WTC11 (cell line): ENCODE results near the gene HDGFL3. TPM values are rescaled to one million over a fixed set of nuclear protein-coding genes. Genes with fewer than 3 reads are reported as not detected.

Experiments used
- ATAC-seq: fragments of 200-7000 bp; cut with Tn5 transposase; 2 replicates; pipeline ENCODE4 v1.10.0; 2021; ENCODE audit warnings: mild to moderate bottlenecking, moderate library complexity
- CTCF ChIA-PET: fragments of 300-600 bp; sonication (Branson Sonifier 250); formaldehyde crosslinking; loops from one replicate; lab custom pipeline; 2021; ENCODE audit warnings: antibody characterized with exemption; lab: Charles Lee
- POLR2A ChIA-PET: fragments of 350-600 bp; sonication (Branson Sonifier 250); formaldehyde crosslinking; loops from one replicate; lab custom pipeline; 2021; ENCODE audit warnings: antibody characterized with exemption; lab: Charles Lee
- DNase-seq: peaks from one replicate; pipeline ENCODE4 v3.0.0; 2021; ENCODE audit warnings: low spot score
- H3K27ac Mint-ChIP-seq: 2 replicates; pipeline ENCODE4 v1.8.0; 2021; ENCODE audit warnings: mixed read lengths
- H3K27me3 Mint-ChIP-seq: 2 replicates; pipeline ENCODE4 v1.8.0; 2021; ENCODE audit warnings: low read depth, mild to moderate bottlenecking, moderate library complexity, mixed read lengths
- H3K36me3 Mint-ChIP-seq: 2 replicates; pipeline ENCODE4 v1.8.0; 2021; ENCODE audit warnings: mixed read lengths
- H3K4me1 Mint-ChIP-seq: 2 replicates; pipeline ENCODE4 v1.8.0; 2022; ENCODE audit warnings: mixed read lengths
- H3K4me3 Mint-ChIP-seq: 2 replicates; pipeline ENCODE4 v1.8.0; 2021; ENCODE audit warnings: mild to moderate bottlenecking, moderate library complexity, mixed read lengths
- H3K9me3 Mint-ChIP-seq: 2 replicates; pipeline ENCODE4 v1.8.0; 2021; ENCODE audit warnings: mixed read lengths
- CDX4 ChIP-seq: fragments of 250-450 bp; sonication (Bioruptor Pico); IDR thresholded peaks from 2 replicates; pipeline ENCODE4 v1.9.0; 2021; ENCODE audit warnings: moderate library complexity, mild to moderate bottlenecking, inconsistent platforms, borderline replicate concordance
- E2F1 ChIP-seq: sonication (generic); formaldehyde crosslinking; IDR thresholded peaks from 2 replicates; pipeline ENCODE4 v1.8.0; 2022; ENCODE audit warnings: mild to moderate bottlenecking, missing genetic modification reagents
- E2F4 ChIP-seq: sonication (generic); formaldehyde crosslinking; IDR thresholded peaks from 2 replicates; pipeline ENCODE4 v1.8.1; 2022; ENCODE audit warnings: low read depth, mild to moderate bottlenecking, moderate library complexity, missing genetic modification reagents, borderline replicate concordance
- MXD4 ChIP-seq: fragments of 250-450 bp; sonication (Bioruptor Pico); IDR thresholded peaks from 2 replicates; pipeline ENCODE4 v1.8.0; 2021; ENCODE audit warnings: mild to moderate bottlenecking, moderate library complexity, borderline replicate concordance
- NFE2L1 ChIP-seq: sonication (generic); formaldehyde crosslinking; IDR thresholded peaks from 2 replicates; pipeline ENCODE4 v1.8.1; 2023; ENCODE audit warnings: missing genetic modification reagents
- NR2C2 ChIP-seq: sonication (generic); formaldehyde crosslinking; IDR thresholded peaks from 2 replicates; pipeline ENCODE4 v1.8.0; 2022; ENCODE audit warnings: mild to moderate bottlenecking, missing genetic modification reagents
- SMAD3 ChIP-seq: sonication (generic); formaldehyde crosslinking; IDR thresholded peaks from 2 replicates; pipeline ENCODE4 v1.8.0; 2022; ENCODE audit warnings: missing genetic modification reagents, mild to moderate bottlenecking, borderline replicate concordance
- SMAD4 ChIP-seq: sonication (generic); formaldehyde crosslinking; IDR thresholded peaks from 2 replicates; pipeline ENCODE4 v1.8.0; 2022; ENCODE audit warnings: mild to moderate bottlenecking, missing genetic modification reagents
- USF2 ChIP-seq: sonication (generic); formaldehyde crosslinking; IDR thresholded peaks from 2 replicates; pipeline ENCODE4 v1.8.1; 2023; ENCODE audit warnings: mild to moderate bottlenecking, missing genetic modification reagents, moderate library complexity
- ZNF263 ChIP-seq: sonication (generic); formaldehyde crosslinking; IDR thresholded peaks from 2 replicates; pipeline ENCODE4 v1.8.1; 2022; ENCODE audit warnings: low read depth, mild to moderate bottlenecking, moderate library complexity, missing genetic modification reagents
- ZNF396 ChIP-seq: fragments of 250-450 bp; sonication (Bioruptor Pico); IDR thresholded peaks from 2 replicates; pipeline ENCODE4 v1.8.0; 2021; ENCODE audit warnings: mild to moderate bottlenecking, moderate library complexity, borderline replicate concordance
- total RNA-seq: library from RNA; stranded (reverse); gene quantifications from 3 replicates; pipeline ENCODE4 v1.2.3, GENCODE V29; 2021
- TF ChIP-seq, protein P1 (sequence below): fragments of 250-450 bp; sonication (Bioruptor Pico); conservative IDR thresholded peaks from 2 replicates; pipeline ENCODE4 v1.9.0; 2021; ENCODE audit warnings: mild to moderate bottlenecking
- TF ChIP-seq, protein P2 (sequence below): sonication (generic); formaldehyde crosslinking; IDR thresholded peaks from 2 replicates; pipeline ENCODE4 v1.8.0; 2022; ENCODE audit warnings: missing genetic modification reagents
- TF ChIP-seq, protein P3 (sequence below): sonication (generic); formaldehyde crosslinking; conservative IDR thresholded peaks from 2 replicates; pipeline ENCODE4 v1.8.1; 2022; ENCODE audit warnings: mild to moderate bottlenecking, missing genetic modification reagents

HDGFL3 gene
- total RNA-seq, 1 experiment from 2014 or later: 124 TPM

DNA sequence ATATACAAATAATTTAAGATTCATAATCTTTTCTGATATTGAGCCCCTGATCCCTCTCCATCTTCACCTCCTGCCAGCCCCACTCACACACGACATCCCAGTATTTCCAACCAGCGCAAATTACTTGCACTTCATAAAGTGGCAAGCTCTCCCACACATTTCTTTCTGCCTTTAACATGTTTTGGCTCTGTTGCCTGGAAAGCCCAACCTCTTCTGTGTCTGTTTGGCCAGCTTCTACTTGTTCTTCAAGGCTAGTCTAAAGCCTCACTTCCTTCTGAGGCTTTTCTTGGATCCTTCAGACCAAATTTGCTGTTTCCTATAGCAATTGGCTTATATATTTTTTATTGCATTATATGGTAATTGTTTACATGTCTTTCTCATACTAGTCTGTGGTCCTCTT is 105.3 kb downstream of the HDGFL3 start (continued):
- TF ChIP-seq E2F4 (CRISPR knock-in tag) (no peak), USF2 (CRISPR knock-in tag) (no peak), SMAD4 (CRISPR knock-in tag) (no peak), E2F1 (no peak), ZNF396 (no peak)
- TF ChIP-seq, protein P1, sequence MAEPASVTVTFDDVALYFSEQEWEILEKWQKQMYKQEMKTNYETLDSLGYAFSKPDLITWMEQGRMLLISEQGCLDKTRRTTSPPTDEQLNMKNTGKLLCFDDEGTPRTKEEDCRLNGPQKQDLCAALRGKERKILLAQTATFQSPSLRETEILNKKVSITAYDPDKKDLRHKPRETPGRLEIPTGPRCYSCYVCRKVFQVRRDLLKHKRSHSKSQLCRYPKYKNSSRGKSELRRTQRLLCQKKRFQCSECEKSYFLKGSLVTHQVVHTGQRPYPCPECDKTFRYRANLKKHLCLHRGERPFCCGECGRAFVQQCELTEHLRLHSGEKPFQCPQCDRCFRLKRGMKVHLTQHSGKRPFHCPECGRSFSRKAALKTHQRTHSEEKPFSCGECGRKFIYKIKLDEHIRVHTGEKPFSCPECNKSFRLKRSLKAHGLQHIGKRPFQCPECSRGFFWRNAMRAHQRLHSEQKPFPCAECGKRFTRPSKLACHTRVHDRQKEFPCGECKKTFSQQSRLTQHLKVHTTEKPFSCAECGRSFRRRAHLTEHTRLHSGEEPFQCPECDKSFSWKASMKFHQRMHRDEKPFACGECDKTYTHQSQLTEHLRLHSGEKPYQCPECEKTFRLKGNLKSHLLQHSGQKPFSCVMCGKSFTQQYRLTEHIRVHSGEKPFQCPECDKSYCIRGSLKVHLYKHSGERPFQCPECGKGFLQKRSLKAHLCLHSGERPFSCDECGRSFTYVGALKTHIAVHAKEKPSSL (CRISPR knock-in tag): no peak

DNA sequence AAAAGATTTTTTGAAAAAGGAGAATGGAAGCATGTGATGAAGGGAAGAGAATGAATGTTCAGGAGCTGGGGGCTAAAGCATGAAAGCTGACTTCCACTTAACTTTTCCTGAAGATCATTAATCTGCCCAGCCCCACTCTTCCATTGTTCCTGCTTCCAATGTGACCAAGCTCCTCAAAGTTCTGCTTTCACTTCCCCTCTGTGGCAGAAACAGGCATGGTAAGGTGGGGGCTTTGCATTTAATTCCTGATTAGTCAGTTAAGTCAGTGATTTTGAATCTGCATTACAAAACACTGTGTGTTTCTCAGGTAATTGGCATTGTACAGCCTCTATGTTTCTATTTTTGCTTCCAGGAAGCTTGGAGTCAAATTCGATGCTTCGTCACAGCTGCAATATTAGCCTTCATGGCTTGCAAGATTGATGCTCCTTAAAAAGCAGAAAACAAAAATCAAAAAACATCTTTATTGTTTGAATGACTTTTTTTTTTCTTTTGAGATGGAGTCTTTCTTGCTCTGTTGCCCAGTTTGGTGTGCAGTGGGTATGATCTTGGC is 107.5 kb downstream of the HDGFL3 start:
- Mint-ChIP-seq H3K4me3 (no peak overlapping the region), H3K36me3 (no peaks in the 10 kb centered on the region), H3K27me3 (peaks cover 21% of the 10 kb centered on the region), H3K9me3 (0 out of 2 replicates have a peak, but pooled peaks cover 4% of the 10 kb centered on the region), H3K4me1 (peaks cover 7% of the 10 kb centered on the region; the same call in 1 of the 2 replicates), H3K27ac (no peak overlapping the region)
- CTCF ChIA-PET: interaction anchor here (1.2 kb wide), 1 partner anchor 251 kb away, joined by 3 read pairs; no protein-coding TSS in a partner anchor
- POLR2A ChIA-PET: no interaction called here
- ATAC-seq (no peak), DNase-seq (no peak)
- TF ChIP-seq NR2C2 (CRISPR knock-in tag) (no peak), CDX4 (CRISPR knock-in tag) (no peak), E2F4 (CRISPR knock-in tag) (no peak), NFE2L1 (CRISPR knock-in tag) (no peak)

- TF ChIP-seq SMAD3 (no peak), MXD4 (CRISPR knock-in tag) (no peak)
- no peak for ATAC-seq
- no peak for DNase-seq
- Mint-ChIP-seq H3K4me3 (no peak overlapping the region), H3K27me3 (peaks cover 20% of the 10 kb centered on the region), H3K36me3 (no peaks in the 10 kb centered on the region), H3K9me3 (0 out of 2 replicates have a peak, but pooled peaks cover 4% of the 10 kb centered on the region), H3K4me1 (peaks cover 7% of the 10 kb centered on the region; the same call in 1 of the 2 replicates), H3K27ac (no peak overlapping the region)
- ChIA-PET POLR2A (no interaction called here), CTCF (no interaction called here)
Observed at GRCh38 chr15:83099290-83099689, 108.3 kb downstream of the HDGFL3 start.

DNA sequence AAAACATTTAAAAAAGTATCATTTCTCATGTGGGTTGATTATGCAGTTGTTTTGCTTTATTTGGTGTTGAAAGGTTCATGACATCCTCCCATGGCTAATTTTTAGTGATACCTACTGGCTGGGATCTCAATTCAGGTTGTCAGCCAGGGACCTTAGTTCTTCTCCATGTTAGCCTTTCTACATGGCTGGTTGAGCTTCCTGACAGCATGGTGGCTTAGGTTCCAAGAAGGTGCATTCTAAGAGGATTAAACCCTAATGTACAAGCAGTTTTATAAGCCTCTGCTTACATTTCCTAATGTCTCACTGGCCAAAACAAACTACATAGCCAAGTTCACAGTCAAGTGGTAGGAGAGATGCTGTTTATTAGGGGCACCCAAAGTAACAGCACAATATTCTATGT is 109.5 kb downstream of the HDGFL3 start:
- CTCF ChIA-PET: no interaction called here
- Mint-ChIP-seq H3K4me3 (no peak overlapping the region), H3K36me3 (no peaks in the 10 kb centered on the region), H3K27me3 (peaks cover 15% of the 10 kb centered on the region), H3K4me1 (peaks cover 7% of the 10 kb centered on the region; the same call in 1 of the 2 replicates), H3K27ac (no peak overlapping the region), H3K9me3 (0 out of 2 replicates have a peak, but pooled peaks cover 4% of the 10 kb centered on the region)
- POLR2A ChIA-PET: no interaction called here
- ATAC-seq (no peak), DNase-seq (no peak)
- TF ChIP-seq ZNF263 (CRISPR knock-in tag): no peak
- TF ChIP-seq, protein P2, sequence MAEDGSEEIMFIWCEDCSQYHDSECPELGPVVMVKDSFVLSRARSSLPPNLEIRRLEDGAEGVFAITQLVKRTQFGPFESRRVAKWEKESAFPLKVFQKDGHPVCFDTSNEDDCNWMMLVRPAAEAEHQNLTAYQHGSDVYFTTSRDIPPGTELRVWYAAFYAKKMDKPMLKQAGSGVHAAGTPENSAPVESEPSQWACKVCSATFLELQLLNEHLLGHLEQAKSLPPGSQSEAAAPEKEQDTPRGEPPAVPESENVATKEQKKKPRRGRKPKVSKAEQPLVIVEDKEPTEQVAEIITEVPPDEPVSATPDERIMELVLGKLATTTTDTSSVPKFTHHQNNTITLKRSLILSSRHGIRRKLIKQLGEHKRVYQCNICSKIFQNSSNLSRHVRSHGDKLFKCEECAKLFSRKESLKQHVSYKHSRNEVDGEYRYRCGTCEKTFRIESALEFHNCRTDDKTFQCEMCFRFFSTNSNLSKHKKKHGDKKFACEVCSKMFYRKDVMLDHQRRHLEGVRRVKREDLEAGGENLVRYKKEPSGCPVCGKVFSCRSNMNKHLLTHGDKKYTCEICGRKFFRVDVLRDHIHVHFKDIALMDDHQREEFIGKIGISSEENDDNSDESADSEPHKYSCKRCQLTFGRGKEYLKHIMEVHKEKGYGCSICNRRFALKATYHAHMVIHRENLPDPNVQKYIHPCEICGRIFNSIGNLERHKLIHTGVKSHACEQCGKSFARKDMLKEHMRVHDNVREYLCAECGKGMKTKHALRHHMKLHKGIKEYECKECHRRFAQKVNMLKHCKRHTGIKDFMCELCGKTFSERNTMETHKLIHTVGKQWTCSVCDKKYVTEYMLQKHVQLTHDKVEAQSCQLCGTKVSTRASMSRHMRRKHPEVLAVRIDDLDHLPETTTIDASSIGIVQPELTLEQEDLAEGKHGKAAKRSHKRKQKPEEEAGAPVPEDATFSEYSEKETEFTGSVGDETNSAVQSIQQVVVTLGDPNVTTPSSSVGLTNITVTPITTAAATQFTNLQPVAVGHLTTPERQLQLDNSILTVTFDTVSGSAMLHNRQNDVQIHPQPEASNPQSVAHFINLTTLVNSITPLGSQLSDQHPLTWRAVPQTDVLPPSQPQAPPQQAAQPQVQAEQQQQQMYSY (CRISPR knock-in tag): no peak
- TF ChIP-seq, protein P3, sequence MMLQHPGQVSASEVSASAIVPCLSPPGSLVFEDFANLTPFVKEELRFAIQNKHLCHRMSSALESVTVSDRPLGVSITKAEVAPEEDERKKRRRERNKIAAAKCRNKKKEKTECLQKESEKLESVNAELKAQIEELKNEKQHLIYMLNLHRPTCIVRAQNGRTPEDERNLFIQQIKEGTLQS (CRISPR knock-in tag): no peak
